Breast epithelium (tissue), 3 donors: Measurements from ENCODE around the gene TRIM28.

Source experiments
- CTCF ChIP-seq, 3 donors: fragments of 450-650 bp; IDR thresholded peaks; one replicate each; pipeline ENCODE4 v1.5.1; 2016 to 2017; ENCODE audit warnings: antibody characterized with exemption in 3 of 3, mild to moderate bottlenecking in 3 of 3, moderate library complexity in 3 of 3
- POLR2A ChIP-seq: fragments of 450-650 bp; IDR thresholded peaks from one replicate; pipeline ENCODE4 v1.6.1; 2016; ENCODE audit warnings: antibody characterized with exemption, mild to moderate bottlenecking, moderate library complexity

GRCh38 chr19:58570770-58571574 is 27.1 kb downstream of the TRIM28 start:
- TF ChIP-seq POLR2A, result no peak
- no peak for TF ChIP-seq CTCF (IDR thresholded peaks at IDR 0.05)
